IMR-90 (cell line): ENCODE data around the gene HSPA1L. TPM values are rescaled to one million over a fixed set of nuclear protein-coding genes. Genes with fewer than 3 reads are reported as not detected.
"Not testable (repeated sequence)": the region's sequence is repeated elsewhere in the genome, so short reads cannot be mapped to it uniquely, and the experiment has no call there.

ENCODE experiments used
- ATAC-seq: fragments of 200-7000 bp; cut with Tn5 transposase; 2 replicates; pipeline ENCODE4 v1.9.1; 2020; ENCODE audit warnings: low read depth, mild to moderate bottlenecking, moderate library complexity
- BruUV-seq: library from RNA; stranded (reverse); fragments of 400-500 nt; replicated peaks from 2 replicates; lab custom pipeline; 2021; lab: Mats Ljungman, UMichigan
- CTCF ChIA-PET: fragments of 300-600 bp; formaldehyde crosslinking; extraction: SDS; loops from one replicate; lab custom pipeline; 2021; ENCODE audit warnings: antibody characterized with exemption; lab: Yijun Ruan, JAX
- POLR2A ChIA-PET: fragments of 300-600 bp; sonication (Branson Sonifier 250); formaldehyde crosslinking; loops from one replicate; lab custom pipeline; 2022; ENCODE audit warnings: antibody characterized with exemption; ENCODE audit not compliant: unreplicated experiment; lab: Charles Lee
- DNase-seq: peaks from one replicate; pipeline ENCODE4 v3.0.0; 2013
- H2AFZ ChIP-seq: replicated peaks from 2 replicates; pipeline ENCODE3; 2013; ENCODE audit warnings: low read length, mild to moderate bottlenecking; ENCODE audit not compliant: poor library complexity
- H2AK5ac ChIP-seq: 2 replicates; pipeline ENCODE4 v1.6.1; 2013; ENCODE audit warnings: low read depth, low read length, inconsistent platforms
- H2AK9ac ChIP-seq: replicated peaks from 2 replicates; pipeline ENCODE3; 2013; ENCODE audit warnings: mild to moderate bottlenecking, low read depth, low read length, moderate library complexity; ENCODE audit not compliant: poor library complexity
- H2BK120ac ChIP-seq: 2 replicates; pipeline ENCODE4 v1.6.1; 2013; ENCODE audit warnings: low read depth, low read length, inconsistent platforms
- H2BK15ac ChIP-seq: 3 replicates; pipeline ENCODE4 v1.6.1; 2013; ENCODE audit warnings: low read depth, low read length, inconsistent platforms
- H2BK20ac ChIP-seq: 2 replicates; pipeline ENCODE4 v1.6.1; 2013; ENCODE audit warnings: low read depth, mild to moderate bottlenecking, inconsistent platforms, low read length, moderate library complexity
- H2BK5ac ChIP-seq: 2 replicates; pipeline ENCODE4 v1.6.1; 2013; ENCODE audit warnings: mild to moderate bottlenecking, low read depth, low read length, inconsistent platforms; ENCODE audit not compliant: poor library complexity, severe bottlenecking
- H3K14ac ChIP-seq: replicated peaks from 2 replicates; pipeline ENCODE4 v1.6.1; 2013; ENCODE audit warnings: low read depth, low read length, inconsistent platforms
- H3K18ac ChIP-seq: 2 replicates; pipeline ENCODE4 v1.6.1; 2013; ENCODE audit warnings: low read depth, low read length, control low read depth
- H3K23ac ChIP-seq: 2 replicates; pipeline ENCODE4 v1.6.1; 2013; ENCODE audit warnings: low read depth, low read length, inconsistent platforms
- H3K27ac ChIP-seq: 2 replicates; pipeline ENCODE4 v1.5.1; 2013; ENCODE audit warnings: mild to moderate bottlenecking, control low read depth, low read length; ENCODE audit not compliant: insufficient read depth
- H3K27me3 ChIP-seq: 2 replicates; pipeline ENCODE4 v1.6.1; 2013; ENCODE audit warnings: low read length; ENCODE audit not compliant: control insufficient read depth, insufficient read depth
- H3K36me3 ChIP-seq: 2 replicates; pipeline ENCODE4 v1.6.1; 2013; ENCODE audit warnings: low read length, mixed read lengths; ENCODE audit not compliant: control insufficient read depth, insufficient read depth
- H3K4ac ChIP-seq: 2 replicates; pipeline ENCODE4 v1.6.1; 2013; ENCODE audit warnings: low read depth, low read length, inconsistent platforms
- H3K4me1 ChIP-seq: 2 replicates; pipeline ENCODE4 v1.6.1; 2013; ENCODE audit warnings: low read length, mixed read lengths; ENCODE audit not compliant: control insufficient read depth, insufficient read depth
- H3K4me2 ChIP-seq: 2 replicates; pipeline ENCODE4 v1.6.1; 2013; ENCODE audit warnings: low read depth, mild to moderate bottlenecking, control low read depth, low read length, moderate library complexity
- H3K4me3 ChIP-seq: 2 replicates; pipeline ENCODE4 v1.5.1; 2013; ENCODE audit warnings: low read depth, mild to moderate bottlenecking, control low read depth, low read length, moderate library complexity; ENCODE audit not compliant: insufficient read depth
- H3K56ac ChIP-seq: 2 replicates; pipeline ENCODE4 v1.6.1; 2013; ENCODE audit warnings: low read length, inconsistent platforms; ENCODE audit not compliant: insufficient read depth; ENCODE audit errors: extremely low read depth
- H3K79me1 ChIP-seq, 2 experiments: 2 replicates each; pipeline ENCODE4 v1.6.1; 2013; ENCODE audit warnings: low read length in 2 of 2, inconsistent platforms in 1 of 2, low read depth in 1 of 2
- H3K9ac ChIP-seq: 2 replicates; pipeline ENCODE4 v1.6.1; 2013; ENCODE audit warnings: low read depth, low read length, control low read depth
- H3K9me1 ChIP-seq: 2 replicates; pipeline ENCODE4 v1.6.1; 2013; ENCODE audit warnings: low read length, inconsistent platforms; ENCODE audit not compliant: insufficient read depth
- H3K9me3 ChIP-seq: 2 replicates; pipeline ENCODE4 v1.6.1; 2013; ENCODE audit warnings: low read length; ENCODE audit not compliant: control insufficient read depth, insufficient read depth
- H4K20me1 ChIP-seq: 2 replicates; pipeline ENCODE4 v1.6.1; 2013; ENCODE audit warnings: low read length, inconsistent platforms; ENCODE audit not compliant: insufficient read depth
- H4K5ac ChIP-seq: 2 replicates; pipeline ENCODE4 v1.6.1; 2013; ENCODE audit warnings: mild to moderate bottlenecking, low read depth, low read length, control low read depth
- H4K8ac ChIP-seq, 2 experiments: 2 replicates each; pipeline ENCODE4 v1.6.1; 2013; ENCODE audit warnings: low read depth in 2 of 2, low read length in 2 of 2, control low read depth in 1 of 2, inconsistent platforms in 1 of 2
- H4K91ac ChIP-seq: 2 replicates; pipeline ENCODE4 v1.6.1; 2013; ENCODE audit warnings: low read depth, low read length, inconsistent platforms; ENCODE audit not compliant: insufficient read depth
- WGBS, 2 experiments: methylation state at CpG; one replicate each; pipeline versions ENCODE4 v1.1.5 to v1.1.7; 2013; ENCODE audit warnings: missing lambda C conversion rate in 2 of 2; ENCODE audit not compliant: insufficient read length in 1 of 2; ENCODE audit errors: extremely low coverage in 2 of 2; 5-methylcytosine and 5-hydroxymethylcytosine counted together
- dilution Hi-C: fragments of 300-500 bp; cut with HindIII; formaldehyde crosslinking; loops from one replicate; pipeline ENCODE4 v1.14.3; 2018; ENCODE audit warnings: low sequenced_read_pairs; ENCODE audit not compliant: unreplicated experiment
- in situ Hi-C: fragments of 300-500 bp; cut with MboI; formaldehyde crosslinking; loops from 3 replicates; pipeline ENCODE4 v1.14.3; 2019; ENCODE audit warnings: low sequenced_read_pairs, inconsistent platforms, mixed read lengths
- intact Hi-C: fragments of 100-400 bp; cut with micrococcal nuclease; formaldehyde crosslinking; loops from 2 replicates; pipeline ENCODE4 v1.10.0; 2022
- polyA plus RNA-seq, 3 experiments: library from polyadenylated mRNA; depleted of rRNA; stranded (reverse); fragments of >200 nt; gene quantifications; 2 replicates each; pipeline ENCODE4 v1.2.3, GENCODE V29; 2012; ENCODE audit warnings: low replicate concordance in 1 of 3
- total RNA-seq: library from RNA; depleted of rRNA; stranded (reverse); fragments of >200 nt; gene quantifications from 2 replicates; pipeline ENCODE4 v1.2.3, GENCODE V29; 2012

Gene HSPA1L
- total and polyA plus RNA-seq, 2 of the 4 experiments (the other 2 are of a cell fraction) = 0.97 to 1.3 TPM

DNA sequence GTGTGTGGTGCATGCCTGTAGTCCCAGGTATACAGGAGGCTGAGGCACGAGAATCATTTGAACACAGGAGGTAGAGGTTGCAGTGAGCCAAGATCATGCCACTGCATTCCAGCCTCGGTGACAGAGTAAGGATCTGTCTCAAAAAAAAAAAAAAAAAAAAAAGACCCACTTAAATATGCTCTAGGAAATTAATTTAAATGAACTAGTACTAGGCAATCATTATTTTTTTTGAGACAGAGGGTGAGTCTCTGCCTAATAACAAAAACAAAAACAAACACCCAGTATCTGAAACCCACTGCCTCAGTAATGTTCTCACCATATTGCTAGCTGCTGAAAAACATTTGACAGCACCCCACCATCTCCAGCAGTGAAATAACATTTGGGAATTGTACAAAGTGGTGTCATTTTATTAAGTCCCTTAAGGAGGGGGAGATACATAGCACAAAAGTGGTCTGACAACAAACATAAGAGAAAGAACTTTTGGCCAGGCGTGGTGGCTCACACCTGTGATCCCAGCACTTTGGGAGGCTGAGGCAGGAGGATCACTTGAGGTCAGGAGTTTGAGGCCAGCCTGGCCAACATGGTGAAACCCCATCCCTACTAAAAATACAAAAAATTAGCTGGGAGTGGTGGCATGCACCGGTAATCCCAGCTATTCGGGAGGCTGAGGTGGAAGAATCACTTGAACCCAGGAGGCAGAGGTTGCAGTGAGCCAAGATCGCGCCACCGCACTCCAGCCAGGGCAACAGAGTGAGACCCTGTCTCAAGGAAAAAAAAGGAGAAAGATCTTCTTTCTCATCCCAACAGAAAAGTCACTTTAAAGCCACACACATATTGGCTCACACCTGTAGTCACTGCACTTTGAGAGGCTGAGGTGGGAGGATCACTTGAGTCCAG is 13.8 kb downstream of the HSPA1L start:
- H3K56ac ChIP-seq, H3K14ac ChIP-seq, H4K20me1 ChIP-seq, H3K4me3 ChIP-seq, H3K23ac ChIP-seq, in situ Hi-C loops, H3K9me3 ChIP-seq, intact Hi-C loops, BruUV-seq, H2BK5ac ChIP-seq, H2AK9ac ChIP-seq, H2AK5ac ChIP-seq, H4K91ac ChIP-seq, H3K9me1 ChIP-seq, H3K4ac ChIP-seq, H2BK15ac ChIP-seq, H3K18ac ChIP-seq, H4K5ac ChIP-seq, DNase-seq, ATAC-seq, H2BK120ac ChIP-seq, H2AFZ ChIP-seq, H3K27ac ChIP-seq, H3K9ac ChIP-seq, H3K36me3 ChIP-seq, H3K4me2 ChIP-seq, POLR2A ChIA-PET, H2BK20ac ChIP-seq, H3K4me1 ChIP-seq, dilution Hi-C loops, H3K27me3 ChIP-seq, H4K8ac ChIP-seq: not testable (repeated sequence)
- CTCF ChIA-PET = interaction anchor here (0.6 kb wide), 1 partner anchor 149 kb away, joined by 4 read pairs; no protein-coding TSS in a partner anchor
- H3K79me1 ChIP-seq = peaks cover 14 to 32% of the 10 kb centered on the region in 2 experiments
- WGBS, 2 experiments = 100% methylated on average over 1 of the region's 8 CpGs; no CpG with 5 or more reads in 1 of the 2 experiments
